ENCODE results near the gene NPIPB8.

NPIPB8 gene

GRCh38 chr16:28602529-28602928, 35.3 kb upstream of the NPIPB8 start:
- CTCF ChIA-PET: no interaction called here
- POLR2A ChIA-PET: no interaction called here

GRCh38 chr16:28603381-28604185, 34.3 kb upstream of the NPIPB8 start:
- no peak overlapping the region for H3K27ac ChIP-seq (ENCODE audit: extremely low read depth, low read depth, low read length)
- TF ChIP-seq ZNF449 (tag by site-specific recombination; IDR thresholded peaks at IDR 0.05): no peak
- POLR2A ChIA-PET: interaction anchor here (1.0 kb wide), 1 partner anchor 49 kb away, joined by 3 read pairs; no protein-coding TSS in a partner anchor
- H3K9me3 ChIP-seq (ENCODE audit: control insufficient read depth, insufficient read depth, low read depth, low read length): no peaks in the 10 kb centered on the region
- H3K36me3 ChIP-seq (ENCODE audit: control insufficient read depth in 2 of 2, insufficient read depth in 1 of 2, low read length in 2 of 2): peaks cover 3 to 39% of the 10 kb centered on the region in 2 experiments; a peak in 2 of 3 replicates
- H3K4me1 ChIP-seq (ENCODE audit: control insufficient read depth, insufficient read depth, low read length): no peaks in the 10 kb centered on the region
- CTCF ChIA-PET: no interaction called here
- H3K4me3 ChIP-seq (ENCODE audit: low read depth, low read length): no peak overlapping the region

More at GRCh38 chr16:28602529-28602928, 35.3 kb upstream of the NPIPB8 start:
- Histone ChIP-seq H3K36me3 (ENCODE audit: control insufficient read depth in 2 of 2, insufficient read depth in 1 of 2, low read length in 2 of 2) (peaks cover 3 to 29% of the 10 kb centered on the region in 2 experiments; a peak in 2 of 3 replicates), H3K4me3 (ENCODE audit: low read depth, low read length) (no peak overlapping the region), H3K9me3 (ENCODE audit: control insufficient read depth, insufficient read depth, low read depth, low read length) (no peaks in the 10 kb centered on the region), H3K27ac (ENCODE audit: extremely low read depth, low read depth, low read length) (no peak overlapping the region), H3K4me1 (ENCODE audit: control insufficient read depth, insufficient read depth, low read length) (no peaks in the 10 kb centered on the region)
- no peak for TF ChIP-seq ZBTB48 (tag by site-specific recombination; IDR thresholded peaks at IDR 0.05)
- TF ChIP-seq CTCF (tag by site-specific recombination; IDR thresholded peaks at IDR 0.05): no peak
- TF ChIP-seq ZNF629 (tag by site-specific recombination; IDR thresholded peaks at IDR 0.05): no peak
- no peak for TF ChIP-seq ZNF19 (tag by site-specific recombination; IDR thresholded peaks at IDR 0.05; ENCODE audit: low read depth)
- no peak for TF ChIP-seq ZNF529 (tag by site-specific recombination; IDR thresholded peaks at IDR 0.05; ENCODE audit: insufficient replicate concordance)
- TF ChIP-seq ZNF248 (tag by site-specific recombination; IDR thresholded peaks at IDR 0.05): no peak

- TF ChIP-seq ZNF677 (tag by site-specific recombination; IDR thresholded peaks at IDR 0.05): no peak
- POLR2A ChIA-PET: interaction anchor here (1.0 kb wide), 1 partner anchor 50 kb away, joined by 3 read pairs; no protein-coding TSS in a partner anchor
- no peaks in the 10 kb centered on the region for H3K4me1 ChIP-seq (ENCODE audit: control insufficient read depth, insufficient read depth, low read length)
- peaks cover 3 to 39% of the 10 kb centered on the region in 2 experiments; a peak in 2 of 3 replicates for H3K36me3 ChIP-seq (ENCODE audit: control insufficient read depth in 2 of 2, insufficient read depth in 1 of 2, low read length in 2 of 2)
- H3K4me3 ChIP-seq (ENCODE audit: low read depth, low read length): no peak overlapping the region
- H3K27ac ChIP-seq (ENCODE audit: extremely low read depth, low read depth, low read length): no peak overlapping the region
- CTCF ChIA-PET: no interaction called here
- no peaks in the 10 kb centered on the region for H3K9me3 ChIP-seq (ENCODE audit: control insufficient read depth, insufficient read depth, low read depth, low read length)
Measured at GRCh38 chr16:28604186-28604565, 33.7 kb upstream of the NPIPB8 start.

- peaks cover 3 to 39% of the 10 kb centered on the region in 2 experiments; a peak in 2 of 3 replicates for H3K36me3 ChIP-seq (ENCODE audit: control insufficient read depth in 2 of 2, insufficient read depth in 1 of 2, low read length in 2 of 2)
- H3K4me3 ChIP-seq (ENCODE audit: low read depth, low read length): no peak overlapping the region
- POLR2A ChIA-PET: no interaction called here
- no peaks in the 10 kb centered on the region for H3K9me3 ChIP-seq (ENCODE audit: control insufficient read depth, insufficient read depth, low read depth, low read length)
- no peak overlapping the region for H3K27ac ChIP-seq (ENCODE audit: extremely low read depth, low read depth, low read length)
- TF ChIP-seq ZSCAN30 (tag by site-specific recombination; IDR thresholded peaks at IDR 0.05): no peak
- no peak for TF ChIP-seq GFI1B (tag by site-specific recombination; IDR thresholded peaks at IDR 0.05)
- TF ChIP-seq ZFP37 (tag by site-specific recombination; IDR thresholded peaks at IDR 0.05): no peak
- TF ChIP-seq GLIS1 (tag by site-specific recombination; IDR thresholded peaks at IDR 0.05): peak; percentile 48; the same call in 1 of the 2 replicates
- no peak for TF ChIP-seq ZNF670 (tag by site-specific recombination; IDR thresholded peaks at IDR 0.05; ENCODE audit: low read depth)
- peak; percentile 32; the same call in 1 of the 2 replicates for TF ChIP-seq GLIS2 (tag by site-specific recombination; IDR thresholded peaks at IDR 0.05)
- H3K4me1 ChIP-seq (ENCODE audit: control insufficient read depth, insufficient read depth, low read length): no peaks in the 10 kb centered on the region
- CTCF ChIA-PET: no interaction called here
Measured at GRCh38 chr16:28606291-28607115, 31.4 kb upstream of the NPIPB8 start.
